H1 (cell line): ENCODE results near the gene FABP6.

Experiments
- BACH1 ChIP-seq: IDR thresholded peaks from 2 replicates; pipeline ENCODE4 v1.6.1; 2012; ENCODE audit warnings: low read length, improper control_type of control experiment
- CEBPB ChIP-seq: IDR thresholded peaks from 2 replicates; pipeline ENCODE4 v1.6.1; 2012; ENCODE audit warnings: low read depth, low read length
- CHD2 ChIP-seq: IDR thresholded peaks from 2 replicates; pipeline ENCODE4 v1.6.1; 2012; ENCODE audit warnings: low read length, improper control_type of control experiment
- EZH2 ChIP-seq: fragments of 200-600 bp; sonication (generic); IDR thresholded peaks from 2 replicates; pipeline ENCODE4 v1.7.1; 2012; ENCODE audit warnings: low read depth, mild to moderate bottlenecking, moderate library complexity, low read length, inconsistent platforms; ENCODE audit not compliant: severe bottlenecking
- GABPA ChIP-seq: IDR thresholded peaks from 2 replicates; pipeline ENCODE4 v1.6.1; 2011; ENCODE audit warnings: mild to moderate bottlenecking, low read length, moderate library complexity, borderline replicate concordance; ENCODE audit not compliant: insufficient read depth
- JUND ChIP-seq: IDR thresholded peaks from 2 replicates; pipeline ENCODE4 v1.6.1; 2011; ENCODE audit warnings: mild to moderate bottlenecking, improper control_type of control experiment, low read length
- POLR2A ChIP-seq, 2 experiments: IDR thresholded peaks; 1 replicate in 1 of 2; 2 replicates in 1 of 2; pipeline ENCODE4 v1.6.1; 2011; ENCODE audit warnings: low read depth in 2 of 2, low read length in 2 of 2, mild to moderate bottlenecking in 2 of 2; ENCODE audit errors: control extremely low read depth in 1 of 2
- POLR2AphosphoS5 ChIP-seq: IDR thresholded peaks from 2 replicates; pipeline ENCODE4 v1.6.1; 2011; ENCODE audit warnings: low read depth, low read length
- SIX5 ChIP-seq: IDR thresholded peaks from 2 replicates; pipeline ENCODE4 v1.6.1; 2011; ENCODE audit warnings: mild to moderate bottlenecking, low read depth, low read length
- SP1 ChIP-seq: IDR thresholded peaks from 2 replicates; pipeline ENCODE4 v1.6.1; 2011; ENCODE audit warnings: low read depth, low read length
- SUZ12 ChIP-seq: fragments of 200-600 bp; sonication (generic); IDR thresholded peaks from 2 replicates; pipeline ENCODE4 v1.6.1; 2012; ENCODE audit warnings: mild to moderate bottlenecking, inconsistent platforms, low read length, moderate library complexity, mixed read lengths
- ZNF274 ChIP-seq: IDR thresholded peaks from 2 replicates; pipeline ENCODE4 v1.7.0; 2012; ENCODE audit warnings: low read length, borderline replicate concordance; ENCODE audit errors: extremely low read depth
- TF ChIP-seq, protein P1 (sequence below): IDR thresholded peaks from 2 replicates; pipeline ENCODE4 v1.6.1; 2011; ENCODE audit warnings: low read depth, mild to moderate bottlenecking, low read length; ENCODE audit not compliant: insufficient read depth
- TF ChIP-seq, protein P2 (sequence below), 3 experiments: IDR thresholded peaks; 1 replicate in 2 of 3; 2 replicates in 1 of 3; pipeline versions ENCODE4 v1.5.1 to v1.6.1; 2011; ENCODE audit warnings: low read length in 3 of 3, mild to moderate bottlenecking in 3 of 3, inconsistent platforms in 2 of 3, low read depth in 1 of 3, moderate library complexity in 1 of 3; ENCODE audit not compliant: insufficient read depth in 1 of 3; ENCODE audit errors: control extremely low read depth in 1 of 3

DNA sequence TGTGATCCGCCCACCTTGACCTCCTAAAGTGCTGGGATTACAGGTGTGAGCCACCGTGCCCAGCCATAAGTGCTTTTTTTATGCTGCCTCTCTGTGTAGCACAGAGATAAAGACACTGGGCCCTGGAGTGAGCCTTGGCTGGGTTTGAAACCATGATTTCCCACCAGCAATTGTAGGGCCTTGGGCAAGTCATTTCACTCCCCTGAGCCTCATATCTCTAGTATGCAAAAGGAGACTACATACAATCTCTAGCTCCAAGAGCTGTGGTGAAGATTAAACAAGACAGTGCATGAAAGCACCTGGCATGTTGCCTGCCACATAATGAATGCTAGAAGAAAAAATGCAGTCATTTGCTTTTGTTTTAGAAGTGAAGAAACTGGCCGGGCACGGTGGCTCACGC is 3.9 kb downstream of the FABP6 start:
- TF ChIP-seq SIX5 (no peak), BACH1 (no peak), POLR2A (IDR thresholded peaks at IDR 0.05; ENCODE audit: control extremely low read depth in 1 of 2, low read depth in 2 of 2, low read length in 2 of 2) (no peak), JUND (no peak), GABPA (no peak), POLR2AphosphoS5 (no peak), SUZ12 (no peak), EZH2 (no peak), CEBPB (no peak), CHD2 (no peak), ZNF274 (no peak), SP1 (no peak)
- TF ChIP-seq, protein P1, sequence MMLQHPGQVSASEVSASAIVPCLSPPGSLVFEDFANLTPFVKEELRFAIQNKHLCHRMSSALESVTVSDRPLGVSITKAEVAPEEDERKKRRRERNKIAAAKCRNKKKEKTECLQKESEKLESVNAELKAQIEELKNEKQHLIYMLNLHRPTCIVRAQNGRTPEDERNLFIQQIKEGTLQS: no peak
- TF ChIP-seq, protein P2, sequence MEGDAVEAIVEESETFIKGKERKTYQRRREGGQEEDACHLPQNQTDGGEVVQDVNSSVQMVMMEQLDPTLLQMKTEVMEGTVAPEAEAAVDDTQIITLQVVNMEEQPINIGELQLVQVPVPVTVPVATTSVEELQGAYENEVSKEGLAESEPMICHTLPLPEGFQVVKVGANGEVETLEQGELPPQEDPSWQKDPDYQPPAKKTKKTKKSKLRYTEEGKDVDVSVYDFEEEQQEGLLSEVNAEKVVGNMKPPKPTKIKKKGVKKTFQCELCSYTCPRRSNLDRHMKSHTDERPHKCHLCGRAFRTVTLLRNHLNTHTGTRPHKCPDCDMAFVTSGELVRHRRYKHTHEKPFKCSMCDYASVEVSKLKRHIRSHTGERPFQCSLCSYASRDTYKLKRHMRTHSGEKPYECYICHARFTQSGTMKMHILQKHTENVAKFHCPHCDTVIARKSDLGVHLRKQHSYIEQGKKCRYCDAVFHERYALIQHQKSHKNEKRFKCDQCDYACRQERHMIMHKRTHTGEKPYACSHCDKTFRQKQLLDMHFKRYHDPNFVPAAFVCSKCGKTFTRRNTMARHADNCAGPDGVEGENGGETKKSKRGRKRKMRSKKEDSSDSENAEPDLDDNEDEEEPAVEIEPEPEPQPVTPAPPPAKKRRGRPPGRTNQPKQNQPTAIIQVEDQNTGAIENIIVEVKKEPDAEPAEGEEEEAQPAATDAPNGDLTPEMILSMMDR (IDR thresholded peaks at IDR 0.05; ENCODE audit: control extremely low read depth in 1 of 3, insufficient read depth in 1 of 3, low read depth in 1 of 3, low read length in 3 of 3): no peak
